Panc1 (cell line): ENCODE results near the gene BANF1. TPM values are rescaled to one million over a fixed set of nuclear protein-coding genes. Genes with fewer than 3 reads are reported as not detected.

ENCODE experiments used
- ATAC-seq: fragments of 200-7000 bp; cut with Tn5 transposase; 2 replicates; pipeline ENCODE4 v1.9.1; 2020; ENCODE audit warnings: mild to moderate bottlenecking, moderate library complexity
- BruUV-seq: library from RNA; stranded (reverse); fragments of 400-500 nt; replicated peaks from 2 replicates; lab custom pipeline; 2021; lab: Mats Ljungman, UMichigan
- CTCF ChIA-PET: fragments of 300-600 bp; sonication (Branson Sonifier 250); formaldehyde crosslinking; loops from one replicate; lab custom pipeline; 2022; ENCODE audit warnings: antibody characterized with exemption; lab: Charles Lee
- POLR2A ChIA-PET: fragments of 300-600 bp; sonication (Branson Sonifier 250); formaldehyde crosslinking; loops from one replicate; lab custom pipeline; 2022; ENCODE audit warnings: antibody characterized with exemption; lab: Charles Lee
- DNase-seq: peaks from one replicate; pipeline ENCODE4 v3.0.0-alpha.2; 2010; ENCODE audit warnings: low read depth, low spot score
- H3K27ac ChIP-seq: 2 replicates; pipeline ENCODE4 v1.5.1; 2011; ENCODE audit warnings: mild to moderate bottlenecking, low read length, inconsistent platforms
- H3K27me3 ChIP-seq: fragments of 200-500 bp; sonication (Bioruptor generic); 2 replicates; pipeline ENCODE4 v1.6.0; 2014; ENCODE audit warnings: low read length, inconsistent platforms; ENCODE audit not compliant: control insufficient read depth, insufficient read depth
- H3K36me3 ChIP-seq: fragments of 200-500 bp; sonication (Bioruptor generic); 2 replicates; pipeline ENCODE4 v1.5.1; 2014; ENCODE audit warnings: inconsistent platforms, mild to moderate bottlenecking, low read length, moderate library complexity; ENCODE audit not compliant: control insufficient read depth, insufficient read depth
- H3K4me1 ChIP-seq: 2 replicates; pipeline ENCODE4 v1.5.1; 2011; ENCODE audit warnings: inconsistent platforms, mild to moderate bottlenecking, low read length, moderate library complexity; ENCODE audit not compliant: control insufficient read depth, insufficient read depth
- H3K4me3 ChIP-seq, 2 experiments: 2 replicates each; pipeline ENCODE4 v1.5.1; 2011 to 2012; ENCODE audit warnings: low read depth in 2 of 2, low read length in 2 of 2, mild to moderate bottlenecking in 2 of 2, inconsistent platforms in 1 of 2, moderate library complexity in 1 of 2
- H3K9me3 ChIP-seq: fragments of 200-500 bp; sonication (Bioruptor generic); 2 replicates; pipeline ENCODE4 v1.5.1; 2014; ENCODE audit warnings: low read depth, mild to moderate bottlenecking, inconsistent platforms, low read length, moderate library complexity; ENCODE audit not compliant: control insufficient read depth, insufficient read depth
- CTCF ChIP-seq: fragments of 450-650 bp; IDR thresholded peaks from 2 replicates; pipeline ENCODE4 v1.5.1; 2017; ENCODE audit warnings: mild to moderate bottlenecking
- POLR2AphosphoS5 ChIP-seq: IDR thresholded peaks from 2 replicates; pipeline ENCODE4 v1.6.1; 2012; ENCODE audit warnings: mild to moderate bottlenecking, low read depth, low read length, moderate library complexity
- SIN3A ChIP-seq: IDR thresholded peaks from 2 replicates; pipeline ENCODE4 v1.6.1; 2012; ENCODE audit warnings: low read depth, mild to moderate bottlenecking, low read length, moderate library complexity, borderline replicate concordance; ENCODE audit not compliant: insufficient read depth
- TCF7L2 ChIP-seq: IDR thresholded peaks from 2 replicates; pipeline ENCODE4 v1.6.1; 2011; ENCODE audit warnings: mild to moderate bottlenecking, low read depth, low read length, inconsistent platforms
- in situ Hi-C: cut with HindIII; loops from 2 replicates; pipeline ENCODE4 v1.10.0; 2016; ENCODE audit warnings: low sequenced_read_pairs, low pct_unique_long_range_greater_than_20kb
- intact Hi-C: fragments of 100-400 bp; cut with micrococcal nuclease; formaldehyde crosslinking; loops from one replicate; pipeline ENCODE4 v1.10.0; 2022; ENCODE audit not compliant: unreplicated experiment
- total RNA-seq: library from RNA; stranded (reverse); gene quantifications from one replicate; pipeline ENCODE4 v1.2.1, GENCODE V29; 2021; ENCODE audit not compliant: unreplicated experiment
- TF ChIP-seq, protein P1 (sequence below), 2 experiments: IDR thresholded peaks; 2 replicates each; pipeline ENCODE4 v1.6.1; 2011 to 2012; ENCODE audit warnings: low read depth in 2 of 2, control low read depth in 1 of 2, low read length in 1 of 2, mild to moderate bottlenecking in 1 of 2, moderate library complexity in 1 of 2; ENCODE audit not compliant: insufficient read depth in 1 of 2

Gene BANF1
- total RNA-seq, 1 experiment from 2014 or later, result 494 TPM

GRCh38 chr11:66002648-66003225 lies 434 bp downstream of the BANF1 start:
- intact Hi-C loops (no loop called here), in situ Hi-C loops (no loop called here)
- DNase-seq, result no peak
- Histone ChIP-seq H3K36me3 (peaks cover 30% of the 10 kb centered on the region), H3K9me3 (no peaks in the 10 kb centered on the region), H3K4me3 (peak overlapping the region; percentile 63 to 100), H3K4me1 (peaks cover 49% of the 10 kb centered on the region), H3K27me3 (no peaks in the 10 kb centered on the region), H3K27ac (peak overlapping the region; percentile 100)
- no peak for TF ChIP-seq TCF7L2
- TF ChIP-seq SIN3A, result 0 out of 2 replicates have a peak, but pooled peaks have one; percentile 71
- CTCF ChIA-PET, result interaction anchor here (0.6 to 0.7 kb wide), 2 partner anchors 26 to 75 kb away, joined by 3 read pairs; no protein-coding TSS in a partner anchor
- ATAC-seq, result peak; percentile 78
- no TSS peak for BruUV-seq
- POLR2A ChIA-PET, result interaction anchor here (0.5 to 0.9 kb wide), 3 partner anchors 49 to 291 kb away, joined by 6 to 14 read pairs (median 9); partner anchors contain the start of genes SF3B2 and YIF1A

DNA sequence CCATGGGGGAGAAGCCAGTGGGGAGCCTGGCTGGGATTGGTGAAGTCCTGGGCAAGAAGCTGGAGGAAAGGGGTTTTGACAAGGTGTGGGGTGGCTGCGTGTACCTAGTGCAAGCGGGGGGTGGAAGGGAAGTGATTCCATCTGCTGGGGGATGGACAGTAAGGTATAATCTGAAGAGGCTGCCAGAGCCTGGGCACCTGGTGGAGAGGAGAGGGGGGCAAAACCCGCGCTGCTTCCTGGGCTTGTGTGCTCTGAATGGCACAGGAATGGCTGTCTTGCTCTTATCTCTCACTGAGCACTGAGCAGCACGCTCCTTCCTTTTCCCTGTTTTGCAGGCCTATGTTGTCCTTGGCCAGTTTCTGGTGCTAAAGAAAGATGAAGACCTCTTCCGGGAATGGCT lies 988 bp downstream of the BANF1 start:
- Histone ChIP-seq H3K27me3 (no peaks in the 10 kb centered on the region), H3K4me1 (peaks cover 51% of the 10 kb centered on the region), H3K36me3 (peaks cover 25% of the 10 kb centered on the region), H3K27ac (peak overlapping the region; percentile 99), H3K4me3 (peak overlapping the region; percentile 63 to 100), H3K9me3 (no peaks in the 10 kb centered on the region)
- in situ Hi-C loops (no loop called here), intact Hi-C loops (no loop called here)
- TF ChIP-seq CTCF (no peak), SIN3A (no peak), POLR2AphosphoS5 (no peak), TCF7L2 (no peak)
- TF ChIP-seq, protein P1, sequence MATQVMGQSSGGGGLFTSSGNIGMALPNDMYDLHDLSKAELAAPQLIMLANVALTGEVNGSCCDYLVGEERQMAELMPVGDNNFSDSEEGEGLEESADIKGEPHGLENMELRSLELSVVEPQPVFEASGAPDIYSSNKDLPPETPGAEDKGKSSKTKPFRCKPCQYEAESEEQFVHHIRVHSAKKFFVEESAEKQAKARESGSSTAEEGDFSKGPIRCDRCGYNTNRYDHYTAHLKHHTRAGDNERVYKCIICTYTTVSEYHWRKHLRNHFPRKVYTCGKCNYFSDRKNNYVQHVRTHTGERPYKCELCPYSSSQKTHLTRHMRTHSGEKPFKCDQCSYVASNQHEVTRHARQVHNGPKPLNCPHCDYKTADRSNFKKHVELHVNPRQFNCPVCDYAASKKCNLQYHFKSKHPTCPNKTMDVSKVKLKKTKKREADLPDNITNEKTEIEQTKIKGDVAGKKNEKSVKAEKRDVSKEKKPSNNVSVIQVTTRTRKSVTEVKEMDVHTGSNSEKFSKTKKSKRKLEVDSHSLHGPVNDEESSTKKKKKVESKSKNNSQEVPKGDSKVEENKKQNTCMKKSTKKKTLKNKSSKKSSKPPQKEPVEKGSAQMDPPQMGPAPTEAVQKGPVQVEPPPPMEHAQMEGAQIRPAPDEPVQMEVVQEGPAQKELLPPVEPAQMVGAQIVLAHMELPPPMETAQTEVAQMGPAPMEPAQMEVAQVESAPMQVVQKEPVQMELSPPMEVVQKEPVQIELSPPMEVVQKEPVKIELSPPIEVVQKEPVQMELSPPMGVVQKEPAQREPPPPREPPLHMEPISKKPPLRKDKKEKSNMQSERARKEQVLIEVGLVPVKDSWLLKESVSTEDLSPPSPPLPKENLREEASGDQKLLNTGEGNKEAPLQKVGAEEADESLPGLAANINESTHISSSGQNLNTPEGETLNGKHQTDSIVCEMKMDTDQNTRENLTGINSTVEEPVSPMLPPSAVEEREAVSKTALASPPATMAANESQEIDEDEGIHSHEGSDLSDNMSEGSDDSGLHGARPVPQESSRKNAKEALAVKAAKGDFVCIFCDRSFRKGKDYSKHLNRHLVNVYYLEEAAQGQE (IDR thresholded peaks at IDR 0.05; ENCODE audit: insufficient read depth in 1 of 2, low read depth in 2 of 2, low read length in 1 of 2), result no peak
- DNase-seq, result no peak
- no peak for ATAC-seq
- no TSS peak for BruUV-seq
- ChIA-PET CTCF (interaction anchor here (0.6 to 0.7 kb wide), 2 partner anchors 26 to 75 kb away, joined by 3 read pairs; no protein-coding TSS in a partner anchor), POLR2A (no interaction called here)

DNA sequence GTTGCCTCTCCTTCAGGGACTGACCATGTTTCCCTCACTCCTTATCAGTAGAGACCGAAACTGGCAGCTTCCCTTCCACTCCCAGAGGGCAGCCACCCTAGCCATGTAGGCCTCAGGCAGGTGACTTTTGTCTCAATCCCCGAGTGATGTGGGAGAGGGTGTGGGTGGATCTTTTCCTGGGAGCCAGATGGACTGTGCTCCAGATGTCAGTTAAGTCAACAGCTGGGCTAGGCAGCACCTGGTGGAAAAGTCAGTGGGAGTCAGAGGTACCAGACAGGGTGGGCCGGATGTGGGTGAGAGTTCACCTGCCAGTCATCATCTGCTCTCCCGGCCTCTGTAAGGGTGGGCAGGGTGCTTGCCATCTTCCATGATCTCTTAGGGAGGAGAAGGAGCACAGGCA lies 1.9 kb downstream of the BANF1 start:
- DNase-seq, result no peak
- no peaks in the 10 kb centered on the region for H3K27me3 ChIP-seq
- CTCF ChIA-PET, result no interaction called here
- no peak for ATAC-seq
- H3K9me3 ChIP-seq, result no peaks in the 10 kb centered on the region
- intact Hi-C loops (no loop called here), in situ Hi-C loops (no loop called here)
- POLR2A ChIA-PET, result no interaction called here
- no peak overlapping the region for H3K4me3 ChIP-seq
- 0 out of 2 replicates have a peak overlapping the region, but pooled peaks have one; percentile 45 for H3K27ac ChIP-seq
- H3K4me1 ChIP-seq, result peaks cover 57% of the 10 kb centered on the region
- BruUV-seq, result no TSS peak
- TF ChIP-seq POLR2AphosphoS5 (no peak), CTCF (no peak), TCF7L2 (no peak), SIN3A (no peak)
- TF ChIP-seq, protein P1 (IDR thresholded peaks at IDR 0.05; ENCODE audit: insufficient read depth in 1 of 2, low read depth in 2 of 2, low read length in 1 of 2), result no peak
- peaks cover 17% of the 10 kb centered on the region for H3K36me3 ChIP-seq
